ENCODE results near the gene SURF6.
"Not testable (repeated sequence)": the region's sequence is repeated elsewhere in the genome, so short reads cannot be mapped to it uniquely, and the experiment has no call there.

SURF6 gene

GRCh38 chr9:133335924-133336811 lies at the start of gene SURF6:
Gene SURF6, minus strand, starts transcription at chr9:133336188. Its CDS starts 56 bp downstream, at chr9:133336132.
- DNase-seq, result peak; percentile 90 to 94

- no peak for DNase-seq
These were observed 49.5 kb upstream of the SURF6 start for GRCh38 chr9:133385452-133385851.

- DNase-seq, result no peak
These were observed 48.8 kb upstream of the SURF6 start for GRCh38 chr9:133384736-133385321.

GRCh38 chr9:133383438-133383837 lies 47.5 kb upstream of the SURF6 start:
- DNase-seq, result no peak

GRCh38 chr9:133382507-133383141 lies 46.6 kb upstream of the SURF6 start:
- DNase-seq, result no peak

- DNase-seq, result no peak
These were observed 44.7 kb upstream of the SURF6 start for GRCh38 chr9:133380734-133381133.

GRCh38 chr9:133379153-133380086 lies 43.4 kb upstream of the SURF6 start:
- no peak for DNase-seq

- no peak for DNase-seq
These were observed 42.5 kb upstream of the SURF6 start for GRCh38 chr9:133378408-133378962.

- no peak for DNase-seq
These were observed 41.8 kb upstream of the SURF6 start for GRCh38 chr9:133377721-133378216.

GRCh38 chr9:133377280-133377679 lies 41.3 kb upstream of the SURF6 start:
- DNase-seq, result not testable (repeated sequence)

GRCh38 chr9:133375724-133376654 lies 40.0 kb upstream of the SURF6 start, which contains the start of the genes STKLD1 and SURF4:
Gene STKLD1, plus strand, starts transcription at chr9:133376366. Its CDS starts 108 bp downstream, at chr9:133376474.
Gene SURF4, minus strand, starts transcription at chr9:133376060. Its CDS starts 91 bp downstream, at chr9:133375969.
- DNase-seq, result peak; percentile 96 to 98

- peak in 1 of 2 experiments; percentile 44 for DNase-seq
These were observed 39.2 kb upstream of the SURF6 start for GRCh38 chr9:133375116-133375723.

GRCh38 chr9:133374612-133375115 lies 38.7 kb upstream of the SURF6 start:
- DNase-seq, result no peak

GRCh38 chr9:133372144-133372543 lies 36.2 kb upstream of the SURF6 start:
- DNase-seq, result no peak

GRCh38 chr9:133371261-133371711 lies 35.3 kb upstream of the SURF6 start:
- peak in 1 of 2 experiments; percentile 46 for DNase-seq

GRCh38 chr9:133370685-133371084 lies 34.7 kb upstream of the SURF6 start:
- no peak for DNase-seq

- DNase-seq, result no peak
These were observed 33.9 kb upstream of the SURF6 start for GRCh38 chr9:133369933-133370332.

GRCh38 chr9:133369422-133369821 lies 33.4 kb upstream of the SURF6 start:
- no peak for DNase-seq

- DNase-seq, result peak; percentile 80 to 89
These were observed 32.4 kb upstream of the SURF6 start for GRCh38 chr9:133368249-133368881.

All from SHP77 (cell line).